GM19240 (cell line): ENCODE measurements around the gene ARHGAP31.

Source experiments
- DNase-seq: peaks from one replicate; pipeline ENCODE4 v3.0.0; 2011; ENCODE audit warnings: low spot score; ENCODE audit not compliant: insufficient read length

Gene ARHGAP31

GRCh38 chr3:119433613-119434325 lies 139.6 kb downstream of the ARHGAP31 start:
- no peak for DNase-seq

DNA sequence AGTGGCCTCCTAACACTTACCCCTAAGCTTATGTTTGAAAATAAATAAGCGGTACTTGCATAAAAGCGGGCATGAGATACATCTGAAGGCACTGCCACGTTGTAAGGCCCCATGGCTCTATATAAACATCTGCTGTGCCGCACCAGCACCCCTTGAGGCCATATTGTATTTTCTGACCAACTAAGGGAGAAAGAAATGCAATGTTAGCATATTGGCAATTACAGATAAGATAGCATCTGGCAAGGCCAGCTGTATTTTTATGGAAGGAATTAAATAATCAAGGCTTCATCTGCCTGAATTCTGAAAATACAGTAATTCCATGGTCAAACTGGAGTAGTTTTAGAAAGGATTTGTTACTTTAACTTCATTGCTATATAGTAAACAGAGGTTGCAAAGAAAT lies 140.5 kb downstream of the ARHGAP31 start:
- DNase-seq = no peak

DNA sequence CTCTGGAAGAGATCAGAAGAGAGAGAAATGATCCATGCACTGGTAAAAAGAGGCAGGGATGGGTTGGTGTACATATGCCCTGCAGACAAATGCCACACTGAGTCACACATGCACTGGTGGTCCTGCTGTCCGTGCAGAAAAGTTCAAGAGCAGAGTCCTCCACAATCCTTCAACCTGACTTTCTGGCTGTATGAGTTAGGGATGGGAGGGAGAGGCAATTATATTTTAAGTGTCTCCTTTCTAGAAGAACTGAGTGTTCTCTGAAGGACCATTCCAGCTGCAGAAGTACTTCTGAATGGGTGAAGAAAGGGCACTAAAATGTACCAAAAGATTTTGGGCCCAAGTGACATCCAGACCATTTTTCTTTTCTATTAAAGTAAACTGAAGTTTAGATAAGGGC lies 142.8 kb downstream of the ARHGAP31 start:
- no peak for DNase-seq

GRCh38 chr3:119437691-119438258 lies 143.6 kb downstream of the ARHGAP31 start:
- no peak for DNase-seq

- no peak for DNase-seq
Measured at GRCh38 chr3:119443179-119443578, 149.0 kb downstream of the ARHGAP31 start.

DNA sequence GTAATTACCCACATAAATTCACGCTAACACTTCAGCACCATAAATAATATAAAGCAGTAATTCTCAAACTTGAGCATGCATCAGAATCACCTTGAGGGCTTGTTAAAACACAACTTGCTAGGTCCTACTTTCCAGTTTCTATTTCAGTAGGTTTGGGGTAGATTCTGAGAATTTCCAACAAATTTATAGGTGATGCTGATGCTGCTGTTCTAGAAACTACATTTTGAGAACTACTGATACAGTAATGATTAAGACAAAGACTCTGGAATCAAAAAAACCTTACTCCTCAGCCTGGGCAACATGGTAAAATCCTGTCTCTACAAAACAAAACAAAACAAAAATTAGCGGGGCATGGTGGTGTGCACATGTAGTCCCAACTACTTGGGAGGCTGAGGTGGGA lies 150.4 kb downstream of the ARHGAP31 start:
- DNase-seq = no peak

DNA sequence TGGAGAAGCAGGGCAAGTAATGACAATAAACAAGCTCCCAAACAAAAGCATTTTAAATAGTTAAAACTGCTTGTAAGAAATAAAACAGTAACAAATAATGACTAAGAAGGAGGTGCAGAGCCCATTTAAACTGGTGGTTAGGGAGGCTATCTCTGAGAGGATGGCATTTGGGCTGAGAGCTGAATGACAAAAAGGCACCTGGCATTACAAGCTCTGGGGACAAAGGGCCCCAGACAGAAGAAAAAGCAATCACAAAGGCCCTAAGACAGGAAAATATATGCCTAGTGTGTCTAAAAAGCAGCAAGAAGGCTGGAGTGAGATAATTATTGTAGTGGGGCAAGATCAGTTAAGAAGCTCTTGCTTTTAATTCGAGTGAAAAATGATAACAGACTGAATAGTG lies 159.6 kb downstream of the ARHGAP31 start:
- no peak for DNase-seq

GRCh38 chr3:119456469-119456868 lies 162.3 kb downstream of the ARHGAP31 start:
- no peak for DNase-seq

- DNase-seq = no peak
Measured at GRCh38 chr3:119457246-119457645, 163.1 kb downstream of the ARHGAP31 start.

DNA sequence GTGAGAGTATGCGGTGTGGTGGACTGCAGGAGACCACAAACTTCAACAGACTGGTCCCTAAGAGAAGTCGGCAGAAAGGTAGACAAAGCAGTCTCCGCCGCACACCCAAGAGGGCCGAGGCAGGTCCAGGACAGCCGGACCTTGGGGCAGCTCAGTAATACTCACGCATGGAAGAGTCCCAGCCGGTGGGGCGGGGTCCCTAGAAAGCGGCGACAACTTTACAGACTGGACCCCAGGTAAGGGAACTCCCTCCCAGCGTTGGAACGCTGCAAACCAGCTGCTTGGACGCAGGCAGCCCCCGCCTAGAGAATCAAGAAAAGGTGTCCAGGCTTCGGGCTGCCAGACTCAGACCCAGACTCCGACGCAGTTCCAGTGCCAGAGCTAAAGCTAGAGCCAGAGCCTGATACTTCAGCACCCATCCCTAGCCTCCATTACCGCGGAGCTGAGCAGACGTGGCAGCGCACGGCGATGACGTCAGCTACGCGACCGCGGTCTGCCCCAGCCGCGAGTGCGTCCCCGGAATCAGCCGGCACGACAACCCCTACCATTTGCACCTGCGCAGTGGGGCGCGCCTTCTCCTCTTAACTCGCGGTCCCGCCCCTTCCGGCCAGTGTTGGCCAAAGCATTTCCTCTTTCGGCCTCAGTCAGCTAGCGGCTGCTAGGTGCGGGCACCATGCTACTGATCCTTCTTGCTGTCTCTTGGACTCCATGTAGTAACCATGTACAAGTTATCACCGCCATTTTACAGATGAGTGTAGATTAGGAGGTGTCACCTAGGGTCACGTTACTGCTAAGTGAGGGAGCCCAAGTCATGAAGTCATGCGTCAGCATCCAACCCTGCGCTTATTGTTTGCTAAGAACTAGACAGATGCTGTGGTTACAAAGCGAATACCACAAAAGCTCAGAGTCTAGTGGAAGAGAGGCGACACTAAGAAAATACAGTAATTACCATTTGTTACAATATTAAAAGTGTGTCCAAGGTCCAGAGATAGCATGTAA lies 169.3 kb downstream of the ARHGAP31 start, which contains the start of gene TMEM39A:
TSS of gene TMEM39A (minus strand) at position 445 of the 999 bp plus-strand sequence. CDS start 1,541 bp downstream, outside the sequence.
- peak; percentile 94 for DNase-seq

DNA sequence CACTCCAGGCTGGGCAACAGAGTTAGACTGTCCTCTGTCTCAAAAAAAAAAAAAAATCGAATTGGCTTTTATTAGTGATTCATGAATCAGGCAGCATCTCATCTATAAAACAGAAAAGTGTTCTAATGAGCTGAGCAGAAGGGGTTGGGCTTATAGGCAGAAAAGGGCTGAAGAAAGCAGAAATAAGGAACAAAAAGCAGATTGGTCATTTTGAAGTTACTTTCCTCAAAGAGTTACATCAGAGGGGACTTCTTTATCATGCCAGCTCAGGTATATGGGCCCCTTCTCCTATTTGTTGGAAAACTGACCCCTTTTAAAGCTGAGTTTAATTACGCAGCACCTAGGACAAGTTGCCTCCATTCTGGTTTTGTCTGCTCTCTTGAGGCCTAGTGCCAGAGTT lies 173.9 kb downstream of the ARHGAP31 start:
- no peak for DNase-seq

GRCh38 chr3:119469418-119470189 lies 175.4 kb downstream of the ARHGAP31 start:
- DNase-seq = no peak
